NCI-H510A treated with DMSO at 0.1 percent for 48 hours (cell line): ENCODE data around the gene TMEM139.

Experiments used
- DNase-seq: peaks from one replicate; lab custom pipeline; 2025; lab: John Stamatoyannopoulos, UW

TMEM139 gene

GRCh38 chr7:143323653-143324052, 38.9 kb downstream of the TMEM139 start:
- no peak for DNase-seq

GRCh38 chr7:143325240-143325639, 40.5 kb downstream of the TMEM139 start:
- no peak for DNase-seq

GRCh38 chr7:143327903-143328302, 43.1 kb downstream of the TMEM139 start:
- no peak for DNase-seq

- DNase-seq, result no peak
Measured at GRCh38 chr7:143329471-143330170, 44.9 kb downstream of the TMEM139 start.

- no peak for DNase-seq
Measured at GRCh38 chr7:143331179-143331801, 46.5 kb downstream of the TMEM139 start.

- DNase-seq, result no peak
Measured at GRCh38 chr7:143334244-143334643, 49.5 kb downstream of the TMEM139 start.

- no peak for DNase-seq
Measured at GRCh38 chr7:143337216-143337615, 52.5 kb downstream of the TMEM139 start.
